HG03439 (cell line): ENCODE measurements around the gene CRYBA1.
"Not testable (repeated sequence)": the region's sequence is repeated elsewhere in the genome, so short reads cannot be mapped to it uniquely, and the experiment has no call there.

Source experiments
- ATAC-seq: cut with Tn5 transposase; IDR thresholded peaks from one replicate; pipeline ENCODE4 v1.9.1; 2021; ENCODE audit warnings: mild to moderate bottlenecking, moderate library complexity; ENCODE audit not compliant: unreplicated experiment

Gene CRYBA1

DNA sequence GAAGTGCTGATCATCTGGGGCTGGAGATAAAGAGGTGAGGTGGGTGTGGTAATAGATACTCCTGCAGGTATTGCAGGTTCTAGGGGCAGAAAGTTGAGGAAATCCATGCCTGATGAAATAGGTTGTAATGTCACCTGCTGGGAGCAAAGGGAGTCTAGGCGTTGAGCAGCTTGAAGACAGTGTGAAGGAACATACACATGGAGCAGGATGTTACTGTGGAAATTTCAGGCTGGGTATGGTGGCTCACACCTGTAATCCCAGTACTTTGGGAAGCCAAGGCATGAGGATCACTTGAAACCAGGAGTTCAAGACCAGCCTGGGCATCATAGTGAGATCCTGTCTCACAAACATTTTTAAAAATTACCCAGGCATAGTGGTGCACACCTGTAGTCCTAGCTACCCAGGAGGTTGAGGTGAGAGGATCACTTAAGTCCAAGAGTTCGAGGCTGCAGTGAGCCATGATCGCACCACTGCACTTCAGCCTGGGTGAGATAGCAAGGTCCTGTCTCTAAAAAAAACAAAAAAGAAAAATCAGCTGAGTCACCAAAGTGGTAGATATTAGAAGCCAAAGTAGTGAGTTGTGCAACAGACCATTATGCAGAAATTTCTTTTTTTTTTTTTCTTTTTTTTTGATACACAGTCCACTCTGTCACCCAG, 9.1 kb upstream of the CRYBA1 start:
- no peak for ATAC-seq

DNA sequence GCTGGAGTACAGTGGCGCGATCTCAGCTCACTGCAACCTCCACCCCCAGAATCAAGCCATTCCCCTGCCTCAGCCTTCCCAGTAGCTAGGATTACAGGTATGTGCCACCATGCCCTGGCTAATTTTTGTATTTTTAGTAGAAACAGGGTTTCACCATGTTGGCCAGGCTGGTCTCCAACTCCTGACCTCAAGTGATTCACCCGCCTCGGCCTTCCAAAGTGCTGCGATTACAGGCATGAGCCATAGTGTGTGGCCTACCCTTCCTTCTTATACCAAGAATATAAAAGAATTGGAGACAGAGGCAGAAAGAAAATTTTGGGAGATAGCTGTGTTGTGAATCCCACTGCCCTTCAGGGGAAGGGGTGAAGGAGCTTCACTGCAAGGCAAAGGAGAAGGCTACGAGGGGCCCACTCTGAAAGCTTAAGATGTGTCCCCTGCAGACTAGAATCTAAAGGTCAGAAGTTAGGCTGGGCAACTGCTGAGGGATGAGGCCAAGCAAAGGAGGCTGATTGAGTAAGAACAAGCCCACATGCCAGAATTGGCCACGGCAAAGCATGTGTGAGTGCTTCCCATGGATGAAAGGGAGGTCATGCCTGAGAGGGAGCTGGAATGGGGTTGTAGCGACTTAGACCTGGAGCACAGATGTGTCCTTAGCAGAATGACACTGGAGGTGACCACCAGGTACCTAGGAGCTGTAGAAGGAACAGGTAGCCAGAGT, 8.4 kb upstream of the CRYBA1 start:
- no peak for ATAC-seq

DNA sequence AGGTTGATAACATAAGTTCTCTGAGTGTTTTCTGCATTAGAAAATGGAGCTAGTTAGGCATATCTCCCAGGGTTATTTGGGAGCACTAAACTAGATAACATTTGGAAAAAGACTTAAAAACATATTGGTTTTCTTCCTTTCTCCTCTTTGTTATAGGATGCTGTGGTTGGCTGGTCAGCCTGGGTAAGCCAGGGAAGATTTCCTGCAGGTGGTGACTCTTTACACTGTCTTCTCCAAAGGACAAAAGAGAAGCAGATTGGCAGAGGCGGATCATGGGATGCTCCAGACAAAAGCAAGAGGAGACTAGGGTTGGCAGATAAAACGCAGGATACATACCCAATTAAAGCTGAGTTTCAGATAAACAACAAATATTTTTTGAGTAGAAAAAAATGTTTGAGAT, 6.2 kb upstream of the CRYBA1 start:
- no peak for ATAC-seq

DNA sequence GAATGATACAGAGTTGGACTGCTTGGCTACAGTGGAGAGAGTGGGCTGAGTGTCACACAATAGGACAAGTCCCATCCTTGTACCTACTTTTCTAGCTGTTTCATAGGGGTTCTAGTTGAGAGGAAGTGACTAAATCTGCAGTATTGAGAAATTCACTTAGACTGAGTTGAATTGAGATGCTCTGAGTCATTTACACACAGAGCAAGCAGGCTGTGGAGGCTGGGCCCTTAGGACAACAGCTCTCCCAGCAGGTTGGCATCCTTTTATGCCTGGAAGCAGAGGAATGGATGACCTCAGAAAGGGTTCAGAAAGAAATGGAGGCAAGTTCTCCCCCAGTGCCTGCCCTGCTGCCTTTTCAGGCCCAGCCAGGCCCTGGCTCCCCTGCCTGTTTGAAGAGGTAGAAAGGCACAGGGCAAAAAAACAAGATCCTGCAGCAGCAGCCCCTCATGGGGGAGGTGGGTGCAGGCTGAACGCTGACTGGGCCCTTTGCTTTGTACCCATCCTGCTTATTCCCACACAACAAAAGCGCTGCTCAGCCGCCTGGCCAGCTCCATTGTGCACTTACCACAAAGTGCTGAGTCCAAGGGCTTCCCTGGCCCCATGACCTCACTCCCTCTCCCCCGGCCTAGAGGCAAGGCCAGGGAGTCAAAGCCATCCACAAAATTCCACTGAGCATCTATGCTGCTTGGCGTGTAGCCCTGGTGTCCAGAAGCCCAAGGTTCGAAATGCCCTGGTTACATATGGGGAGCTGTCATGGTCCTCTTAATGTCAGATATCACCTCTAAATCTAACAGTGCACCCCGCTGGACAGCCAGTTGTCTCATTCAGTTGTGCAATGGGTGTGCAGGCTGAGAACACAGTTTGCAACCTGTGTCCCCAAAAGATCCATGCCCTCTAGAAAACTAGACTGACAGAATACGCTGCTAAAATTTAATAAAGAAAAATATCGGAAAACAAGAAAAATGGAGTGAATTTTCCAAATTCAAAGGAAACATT, 5.4 kb upstream of the CRYBA1 start:
- no peak for ATAC-seq

DNA sequence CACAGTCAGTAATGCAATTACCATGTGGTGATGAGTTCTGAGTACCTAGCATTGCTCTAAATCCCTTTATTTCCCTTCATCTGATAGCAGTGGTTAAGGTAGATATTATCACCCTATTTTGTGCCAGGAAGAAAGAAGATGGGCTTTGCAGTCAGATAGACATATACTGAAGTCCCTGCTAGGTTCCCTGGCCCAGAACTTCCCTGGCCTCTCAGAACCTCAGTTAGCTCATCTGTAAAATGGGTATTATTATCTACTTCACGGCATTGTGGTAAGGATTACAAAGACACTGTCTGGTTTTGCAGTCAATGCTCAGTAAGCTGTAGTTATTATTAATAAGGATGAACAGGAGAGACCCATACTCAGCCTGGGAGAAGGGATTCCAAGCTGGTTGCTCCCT, 4.6 kb upstream of the CRYBA1 start:
- ATAC-seq, result no peak

DNA sequence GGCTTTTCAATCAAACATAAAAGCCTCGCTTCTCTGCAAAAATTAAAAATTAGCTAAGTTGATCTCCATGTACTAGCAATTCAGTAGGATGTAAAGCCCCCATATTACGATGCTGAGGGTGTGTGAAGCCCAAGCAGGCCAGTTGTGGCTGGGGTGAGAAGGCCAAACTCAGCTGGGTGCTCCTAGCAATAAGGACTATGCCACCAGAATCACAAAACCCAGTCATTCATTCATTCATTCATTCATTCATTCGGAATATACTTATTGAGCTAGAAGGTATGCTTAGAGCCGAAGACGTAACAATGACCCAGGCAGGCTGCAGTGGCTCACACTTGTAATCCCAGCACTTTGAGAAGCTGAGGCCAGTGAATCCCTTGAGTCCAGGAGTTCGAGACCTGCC, 3.9 kb upstream of the CRYBA1 start:
- ATAC-seq, result no peak

DNA sequence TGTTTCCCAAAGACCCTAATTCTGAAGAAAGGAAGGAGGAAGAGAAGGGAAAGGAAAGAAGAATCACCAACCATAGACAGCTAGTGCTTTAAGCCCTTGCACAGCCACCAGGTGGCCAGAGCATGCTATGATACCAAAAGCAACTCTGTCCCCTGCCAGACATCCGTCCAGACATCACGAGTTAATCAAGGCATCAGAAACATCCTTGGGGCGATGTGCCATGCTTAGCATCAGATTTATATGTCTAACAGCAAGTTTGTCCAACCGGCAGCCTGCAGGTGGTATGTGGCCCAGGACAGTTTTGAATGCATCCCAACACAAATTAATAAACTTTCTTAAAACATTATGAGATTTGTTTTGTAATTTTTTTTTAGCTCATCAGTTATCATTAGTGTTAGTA, 2.9 kb upstream of the CRYBA1 start:
- no peak for ATAC-seq

DNA sequence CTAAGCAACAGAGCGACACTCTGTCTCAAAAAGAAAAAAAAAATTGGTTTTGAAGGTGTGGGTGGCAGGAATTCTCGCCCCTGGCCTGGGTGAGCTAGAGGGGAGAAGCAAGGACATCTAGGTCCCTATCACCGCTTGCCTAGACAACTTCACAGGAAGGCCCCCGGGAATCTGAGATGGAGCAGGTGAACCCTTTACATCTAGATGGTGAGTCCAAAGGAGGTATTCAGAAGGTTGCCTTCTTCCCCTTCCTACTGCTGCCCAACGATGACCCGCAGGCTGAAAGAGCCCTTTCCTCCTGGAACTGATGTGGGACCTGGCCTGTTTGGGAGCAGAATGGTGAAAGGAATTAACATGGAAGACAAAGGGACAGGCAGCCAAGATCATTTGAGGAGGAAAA, 1.3 kb upstream of the CRYBA1 start:
- no peak for ATAC-seq

DNA sequence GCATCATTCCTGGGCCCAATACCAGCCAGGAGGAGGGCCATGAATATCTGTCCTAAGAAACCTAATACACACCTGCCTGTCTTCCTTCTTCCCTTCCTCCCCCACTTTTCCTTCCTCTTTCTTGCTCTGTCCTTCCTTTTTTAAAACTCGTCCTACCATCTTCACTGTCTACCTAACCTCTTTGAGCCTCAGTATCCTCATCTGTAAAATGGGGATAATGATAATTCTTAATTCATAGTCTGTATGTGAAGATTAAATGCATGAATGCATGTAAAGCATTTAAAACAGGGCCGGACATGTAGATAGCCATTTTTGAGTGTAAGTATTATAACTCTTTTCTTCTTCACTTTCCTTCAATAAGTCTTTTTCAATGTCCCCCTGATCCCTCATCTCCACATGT, 560 bp downstream of the CRYBA1 start:
- ATAC-seq, result no peak

DNA sequence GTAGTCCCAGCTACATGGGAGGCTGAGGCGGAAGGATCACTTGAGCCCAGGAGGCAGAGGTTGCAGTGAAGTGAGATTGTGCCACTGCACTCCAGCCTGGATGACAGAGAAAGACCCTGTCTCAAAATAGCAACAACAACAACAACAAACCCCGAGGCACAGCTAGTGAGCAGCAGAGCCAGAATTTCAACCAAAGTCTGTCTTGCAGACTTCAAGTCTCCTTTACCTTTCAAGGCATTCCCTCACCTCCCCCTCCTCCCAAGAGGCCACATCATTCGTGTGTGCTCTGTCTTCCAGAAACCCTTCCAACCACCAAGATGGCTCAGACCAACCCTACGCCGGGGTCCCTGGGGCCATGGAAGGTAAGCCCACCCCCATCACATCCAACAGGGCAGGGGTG, 2.2 kb downstream of the CRYBA1 start:
- ATAC-seq, result no peak

DNA sequence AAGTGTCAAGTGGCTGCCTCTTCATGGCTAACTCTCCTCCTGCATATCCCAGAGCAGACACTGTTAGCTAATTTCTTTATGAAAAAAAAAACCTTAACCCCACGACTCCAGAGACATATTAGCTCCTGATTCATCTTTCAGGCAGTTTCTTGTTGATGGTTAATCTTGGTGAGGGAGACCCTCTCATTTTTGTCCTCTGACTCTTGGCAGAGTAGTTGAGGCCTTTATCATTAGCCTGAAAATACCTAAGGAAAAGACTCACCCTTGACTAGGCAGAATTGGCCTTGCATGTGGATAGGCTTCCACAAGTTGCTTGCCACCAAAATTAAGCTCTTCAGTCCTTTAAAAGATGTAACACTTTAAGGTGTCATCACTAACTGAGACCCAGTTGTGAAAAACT, 4.0 kb downstream of the CRYBA1 start:
- ATAC-seq, result no peak

DNA sequence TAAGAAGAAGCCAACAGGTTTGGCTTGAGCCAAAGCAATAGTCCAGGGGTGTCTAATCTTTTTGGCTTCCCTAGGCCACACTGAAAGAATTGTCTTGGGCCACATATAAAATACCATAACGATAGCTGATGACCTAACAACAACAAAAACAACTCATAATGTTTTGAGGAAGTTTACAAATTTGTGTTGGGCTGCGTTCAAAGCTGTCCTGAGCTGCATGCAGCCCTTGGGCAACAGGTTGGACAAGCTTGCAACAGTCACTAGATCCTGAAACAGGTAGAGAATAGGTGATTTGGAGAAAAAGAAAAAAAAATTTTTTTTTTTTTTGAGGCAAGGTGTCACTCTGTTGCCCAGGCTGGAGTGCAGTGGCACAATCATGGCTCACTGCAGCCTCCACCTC, 4.5 kb downstream of the CRYBA1 start:
- ATAC-seq, result no peak

DNA sequence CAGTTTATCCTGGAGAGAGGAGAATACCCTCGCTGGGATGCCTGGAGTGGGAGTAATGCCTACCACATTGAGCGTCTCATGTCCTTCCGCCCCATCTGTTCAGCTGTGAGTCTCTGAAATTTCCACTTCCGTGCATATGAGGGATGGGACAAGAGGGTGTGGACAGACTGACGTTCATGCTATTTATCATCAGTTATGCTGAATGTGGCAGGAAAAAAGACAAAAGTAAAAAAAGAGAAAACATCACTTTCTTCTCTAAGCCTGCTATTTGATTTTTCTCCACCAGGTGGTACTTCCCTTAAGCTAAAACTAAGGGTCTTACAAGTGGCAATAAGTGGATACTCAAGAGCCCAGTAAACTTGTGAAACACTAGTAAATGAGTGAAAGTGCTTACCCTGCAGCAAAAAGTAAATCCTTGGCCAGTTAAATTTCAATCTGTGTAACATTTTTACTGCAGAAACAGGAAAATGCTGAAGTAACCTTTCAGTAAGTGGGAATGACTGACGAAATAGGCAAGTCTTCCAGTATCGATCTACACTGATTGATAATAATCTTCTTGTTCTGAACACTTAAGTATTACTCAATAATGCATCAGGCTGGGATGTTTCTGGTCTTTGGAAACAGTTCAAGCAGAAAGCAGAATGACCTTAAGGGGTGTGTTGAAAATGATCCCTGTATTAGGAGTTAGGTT, 5.6 kb downstream of the CRYBA1 start:
- ATAC-seq, result no peak

DNA sequence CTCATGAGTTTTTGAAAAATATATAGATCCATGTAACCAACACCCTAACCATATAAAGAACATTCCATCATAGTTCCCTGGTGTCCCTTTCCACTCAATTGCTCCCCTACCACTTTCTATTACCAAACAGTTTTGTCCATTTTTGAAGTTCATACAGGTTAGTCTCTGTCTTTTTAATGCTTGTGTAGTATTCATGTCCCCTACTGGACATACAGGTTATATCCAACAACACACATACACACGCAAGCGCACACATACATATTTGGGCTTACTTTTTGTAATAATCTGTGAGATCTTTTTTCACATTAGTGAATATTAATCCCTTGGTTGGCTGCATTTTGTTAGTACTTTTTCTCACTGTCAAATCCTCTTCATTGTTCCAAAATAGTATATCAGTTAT, 6.4 kb downstream of the CRYBA1 start:
- ATAC-seq, result no peak

DNA sequence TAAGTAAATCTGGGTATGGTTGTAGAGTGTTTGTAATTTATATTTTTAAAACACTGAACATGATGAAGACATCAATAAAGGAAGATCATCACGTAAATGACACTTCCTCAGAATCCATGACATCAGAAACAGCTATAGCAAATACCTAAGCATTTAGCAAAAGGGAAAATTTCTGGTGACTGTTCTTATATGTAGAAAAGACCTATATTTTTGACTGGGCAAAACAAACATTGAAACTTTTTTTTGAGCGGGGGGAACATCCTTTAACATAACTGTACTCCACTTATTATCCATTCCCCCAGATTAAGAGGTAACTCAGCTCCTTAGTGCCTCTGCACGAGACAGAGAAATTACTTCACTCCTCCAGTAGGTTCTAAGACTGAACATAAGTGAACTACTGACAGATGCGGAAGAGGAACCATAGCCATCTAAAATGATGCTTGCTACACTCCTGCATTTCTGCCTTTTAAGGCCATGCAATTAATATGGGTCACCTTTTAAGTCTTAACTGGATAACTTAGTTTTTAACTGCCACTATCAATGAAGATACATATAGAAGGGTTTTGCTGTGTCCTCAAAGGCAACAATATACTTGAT, 9.4 kb downstream of the CRYBA1 start:
- ATAC-seq, result no peak

DNA sequence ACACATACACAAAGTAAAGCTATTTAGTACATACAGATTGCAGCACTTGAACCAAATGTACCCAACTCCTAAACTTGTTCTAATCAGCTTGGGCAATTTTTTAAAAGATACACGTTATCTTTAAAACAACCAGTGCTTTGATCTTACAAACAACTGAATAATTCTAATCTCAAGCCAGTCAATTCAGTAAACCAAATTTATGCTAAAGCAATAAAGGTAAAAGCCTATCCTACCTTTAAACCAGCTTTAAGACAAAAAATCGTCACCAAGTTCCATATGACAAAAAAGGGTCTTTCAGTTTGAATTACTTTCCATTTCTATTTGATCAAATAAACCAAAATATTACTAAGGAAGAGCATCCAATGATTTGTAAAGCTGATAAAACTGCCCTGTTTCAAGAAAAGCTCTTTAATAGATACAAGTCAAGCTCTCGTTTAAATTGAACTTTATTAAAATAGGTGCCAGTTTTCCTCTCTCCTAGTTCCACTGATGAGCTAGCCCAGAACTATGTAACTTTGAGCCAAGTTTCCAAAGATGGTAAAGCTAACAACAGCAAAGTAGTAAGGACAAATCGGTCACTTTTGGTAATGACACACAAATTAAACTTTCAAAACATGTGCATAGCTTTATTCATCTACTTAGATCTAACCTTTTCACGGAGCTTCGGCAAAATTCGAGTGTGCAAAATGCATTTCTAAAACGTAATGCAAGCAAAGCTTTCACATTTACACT, 10.2 kb downstream of the CRYBA1 start:
- ATAC-seq, result no peak

DNA sequence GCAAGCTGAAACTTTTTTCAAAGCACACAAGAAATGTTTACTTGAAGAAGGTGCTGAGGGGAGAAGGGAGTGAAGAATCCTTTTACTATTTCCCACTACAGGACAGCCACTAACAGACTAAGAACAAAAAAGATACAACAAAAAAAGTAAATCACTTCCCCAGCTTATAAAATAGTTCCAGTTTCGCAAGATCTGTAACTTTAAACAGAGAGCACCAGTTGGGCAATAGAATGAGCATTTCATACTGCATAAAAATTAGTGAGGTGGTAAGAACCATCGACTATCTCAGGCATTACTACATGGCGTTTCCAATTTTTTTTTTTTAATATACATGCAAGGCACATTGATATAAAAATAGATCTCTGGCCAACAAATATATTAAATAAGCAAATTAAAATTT, 11.1 kb downstream of the CRYBA1 start:
- ATAC-seq, result no peak

DNA sequence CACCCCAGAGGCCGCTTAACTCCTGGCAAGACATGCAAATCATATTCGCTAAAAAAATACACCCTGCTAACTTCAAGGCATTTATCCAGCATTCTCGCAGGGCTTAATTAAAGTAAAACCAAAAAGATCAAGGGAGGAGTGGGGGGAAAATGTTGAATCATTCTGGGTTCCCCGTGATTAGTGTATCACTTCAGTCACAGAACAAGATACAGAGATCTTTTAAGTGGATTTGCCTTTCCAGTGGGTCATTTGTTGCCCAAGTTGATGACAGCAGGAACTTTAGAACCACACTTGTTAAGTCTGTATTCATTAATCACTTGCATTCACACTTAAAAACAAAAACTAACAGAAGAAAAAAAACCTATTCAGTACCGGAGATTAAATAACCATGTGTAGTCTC, 17.3 kb downstream of the CRYBA1 start:
- ATAC-seq, result no peak

DNA sequence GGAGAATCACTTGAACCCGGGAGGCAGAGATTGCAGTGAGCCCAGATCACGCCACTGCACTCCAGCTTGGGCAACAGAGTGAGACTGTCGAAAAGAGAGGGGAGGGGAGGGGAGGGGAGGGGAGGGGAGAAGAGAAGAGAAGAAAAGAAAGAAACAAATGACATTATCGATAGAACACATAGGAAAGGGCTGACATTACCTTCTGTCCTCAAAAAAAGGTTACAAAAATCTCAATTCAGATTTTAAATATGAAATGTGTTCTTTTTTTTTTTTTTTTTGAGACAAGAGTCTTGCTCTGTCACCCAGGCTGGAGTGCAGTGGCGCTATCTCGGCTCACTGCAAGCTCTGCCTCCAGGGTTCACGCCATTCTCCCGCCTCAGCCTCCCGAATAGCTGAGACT, 25.3 kb downstream of the CRYBA1 start:
- ATAC-seq, result not testable (repeated sequence)

DNA sequence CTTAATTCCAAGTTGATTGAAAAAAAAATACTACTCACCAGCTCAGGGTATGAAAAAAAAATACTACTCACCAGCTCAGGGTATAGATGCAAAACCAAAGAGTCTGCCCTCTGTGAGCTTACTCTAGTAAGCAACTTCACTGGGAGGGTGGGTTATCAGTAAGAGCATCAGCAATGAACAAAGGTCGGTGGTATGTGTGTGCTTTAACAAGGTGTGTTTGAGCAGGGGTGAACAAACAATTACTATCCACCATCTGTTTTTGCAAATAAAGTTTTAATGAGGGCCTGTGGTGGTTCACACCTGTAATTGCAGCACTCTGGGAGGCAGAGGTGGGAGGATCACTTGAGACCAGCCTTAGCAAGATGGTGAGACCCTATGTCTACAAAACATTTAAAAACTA, 27.3 kb downstream of the CRYBA1 start:
- ATAC-seq, result no peak
